ENCODE measurements around the gene NEK8.
A peak's percentile ranks its signal among the peaks of the same experiment; 100 is the strongest.

NEK8 gene

DNA sequence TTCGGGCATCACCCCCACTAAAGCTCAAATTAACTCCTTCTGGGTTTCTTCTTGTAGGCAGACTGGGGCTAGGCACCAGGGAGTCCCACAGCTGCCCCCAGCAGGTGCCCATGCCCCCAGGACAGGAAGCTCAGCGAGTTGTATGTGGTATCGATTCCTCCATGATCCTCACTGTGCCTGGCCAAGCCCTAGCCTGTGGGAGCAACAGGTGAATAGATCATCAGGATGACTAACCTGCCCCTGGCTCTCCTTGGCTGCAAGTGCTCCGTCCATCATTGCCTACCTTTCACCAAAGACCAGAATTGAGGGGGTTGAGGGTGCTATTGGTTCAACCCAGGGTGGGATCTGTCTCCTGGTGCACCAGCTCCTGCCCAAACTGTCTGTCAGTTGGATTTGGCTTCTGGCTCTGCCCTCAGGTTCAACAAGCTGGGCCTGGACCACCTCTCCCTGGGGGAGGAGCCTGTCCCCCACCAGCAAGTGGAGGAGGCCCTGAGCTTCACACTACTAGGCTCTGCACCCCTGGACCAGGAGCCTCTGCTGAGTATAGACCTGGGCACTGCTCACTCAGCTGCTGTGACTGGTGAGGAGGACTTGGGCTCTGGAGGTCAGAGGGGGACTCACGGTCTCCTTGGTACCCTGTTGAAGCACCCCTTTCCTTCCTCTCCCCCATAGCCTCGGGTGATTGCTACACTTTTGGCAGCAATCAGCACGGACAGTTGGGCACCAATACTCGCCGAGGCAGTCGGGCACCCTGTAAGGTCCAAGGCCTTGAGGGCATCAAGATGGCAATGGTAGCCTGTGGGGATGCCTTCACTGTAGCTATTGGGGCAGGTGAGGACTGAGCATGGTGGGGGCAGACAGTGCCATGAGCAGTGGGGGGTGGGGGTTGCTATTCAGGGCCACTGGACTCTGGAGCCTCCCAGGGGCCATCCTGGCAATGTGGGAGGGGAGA is 12.1 kb downstream of the NEK8 start:
- peak overlapping the region in 4 of 21 experiments; percentile 25 to 98 (median 50) for H3K27ac ChIP-seq
- H3K4me3 ChIP-seq = no peak overlapping the region

- Histone ChIP-seq H3K27ac (peak overlapping the region in 6 of 21 experiments; percentile 9 to 98 (median 88)), H3K4me3 (no peak overlapping the region)
Observed at GRCh38 chr17:28741358-28742349, 13.1 kb downstream of the NEK8 start.

- peak within 1 kb of the TSS; percentile 75 to 98 (median 93) for H3K27ac ChIP-seq
- H3K4me3 ChIP-seq = peak within 1 kb of the TSS; percentile 45 to 84 (median 72)
Observed at GRCh38 chr17:28743243-28744103, 14.9 kb downstream of the NEK8 start, which contains the start of gene TRAF4. TRAF4 (plus strand) TSS chr17:28744011; CDS start chr17:28744113, 102 bp downstream.

GRCh38 chr17:28744104-28744971 is 15.8 kb downstream of the NEK8 start:
- peak overlapping the region; percentile 45 to 84 (median 72) for H3K4me3 ChIP-seq
- peak overlapping the region; percentile 75 to 98 (median 93) for H3K27ac ChIP-seq

DNA sequence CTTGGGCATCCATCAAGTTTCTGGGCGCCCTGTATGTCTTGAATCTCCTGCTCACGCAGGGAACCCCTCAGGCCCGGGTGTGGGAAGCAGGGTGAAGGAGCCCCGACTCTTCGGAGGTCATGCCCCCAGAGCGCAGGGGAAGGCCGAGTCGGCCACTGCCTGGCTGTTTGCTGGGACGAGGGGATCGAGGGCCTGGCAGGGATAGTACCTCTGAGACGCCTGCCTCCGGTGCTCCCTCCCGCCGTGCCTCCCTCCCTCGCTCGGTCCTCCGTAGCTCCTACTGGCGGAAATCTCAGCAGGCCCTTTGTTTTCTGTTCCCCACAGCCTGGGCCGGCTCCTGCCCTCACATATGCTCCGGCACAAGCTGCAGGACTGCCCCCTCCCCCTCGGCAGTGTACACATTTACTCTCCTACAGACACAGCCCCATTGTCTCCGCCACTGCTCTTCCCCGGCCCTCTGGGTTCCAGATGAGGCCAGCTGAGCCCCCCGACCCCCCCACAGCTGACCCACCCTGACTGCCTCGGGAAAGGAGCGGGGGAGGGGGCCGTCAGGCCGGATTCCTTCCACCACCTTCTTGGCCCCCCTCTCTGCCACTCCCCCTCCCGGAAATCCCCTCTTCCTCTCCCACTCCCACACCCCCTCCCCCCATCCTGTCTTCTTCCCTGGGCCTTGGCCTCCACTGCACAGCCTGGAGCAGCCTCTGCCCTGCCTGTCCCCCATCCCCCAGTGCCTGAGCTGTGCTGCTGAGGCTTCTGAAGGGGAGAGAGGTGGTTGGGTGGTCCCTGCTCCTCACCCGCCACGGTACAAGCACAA is 16.6 kb downstream of the NEK8 start:
- peak overlapping the region; percentile 75 to 98 (median 93) for H3K27ac ChIP-seq
- peak overlapping the region; percentile 45 to 84 (median 72) for H3K4me3 ChIP-seq

- H3K4me3 ChIP-seq = peak overlapping the region; percentile 45 to 84 (median 72)
- H3K27ac ChIP-seq = peak overlapping the region in 20 of 21 experiments; percentile 75 to 98 (median 93)
Observed at GRCh38 chr17:28745786-28746411, 17.3 kb downstream of the NEK8 start.

- H3K4me3 ChIP-seq = peak overlapping the region in 3 of 7 experiments; percentile 58 to 82 (median 66)
- peak overlapping the region in 16 of 21 experiments; percentile 8 to 98 (median 93) for H3K27ac ChIP-seq
Observed at GRCh38 chr17:28746611-28747050, 18.0 kb downstream of the NEK8 start.

GRCh38 chr17:28747051-28747691 is 18.6 kb downstream of the NEK8 start:
- H3K4me3 ChIP-seq = peak overlapping the region in 1 of 7 experiments; percentile 58

GRCh38 chr17:28747801-28748750 is 19.5 kb downstream of the NEK8 start:
- no peak overlapping the region for H3K4me3 ChIP-seq
- peak overlapping the region in 8 of 21 experiments; percentile 0 to 98 (median 52) for H3K27ac ChIP-seq

More at GRCh38 chr17:28747051-28747691, 18.6 kb downstream of the NEK8 start:
- H3K27ac ChIP-seq = peak overlapping the region in 15 of 21 experiments; percentile 8 to 98 (median 93)

- H3K4me3 ChIP-seq = no peak overlapping the region
- H3K27ac ChIP-seq = peak overlapping the region in 5 of 21 experiments; percentile 8 to 64 (median 23)
Observed at GRCh38 chr17:28748852-28749515, 20.4 kb downstream of the NEK8 start.

DNA sequence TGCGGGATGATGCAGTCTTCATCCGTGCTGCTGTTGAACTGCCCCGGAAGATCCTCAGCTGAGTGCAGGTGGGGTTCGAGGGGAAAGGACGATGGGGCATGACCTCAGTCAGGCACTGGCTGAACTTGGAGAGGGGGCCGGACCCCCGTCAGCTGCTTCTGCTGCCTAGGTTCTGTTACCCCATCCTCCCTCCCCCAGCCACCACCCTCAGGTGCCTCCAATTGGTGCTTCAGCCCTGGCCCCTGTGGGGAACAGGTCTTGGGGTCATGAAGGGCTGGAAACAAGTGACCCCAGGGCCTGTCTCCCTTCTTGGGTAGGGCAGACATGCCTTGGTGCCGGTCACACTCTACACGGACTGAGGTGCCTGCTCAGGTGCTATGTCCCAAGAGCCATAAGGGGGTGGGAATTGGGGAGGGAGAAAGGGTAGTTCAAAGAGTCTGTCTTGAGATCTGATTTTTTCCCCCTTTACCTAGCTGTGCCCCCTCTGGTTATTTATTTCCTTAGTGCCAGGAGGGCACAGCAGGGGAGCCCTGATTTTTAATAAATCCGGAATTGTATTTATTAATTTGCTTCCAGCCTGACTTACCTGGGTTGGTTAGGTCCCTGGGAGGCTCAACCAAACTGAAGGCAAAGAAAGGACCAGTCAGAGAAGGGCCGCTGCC is 21.1 kb downstream of the NEK8 start:
- no peak overlapping the region for H3K4me3 ChIP-seq
- H3K27ac ChIP-seq = peak overlapping the region in 4 of 21 experiments; percentile 13 to 64 (median 30)

DNA sequence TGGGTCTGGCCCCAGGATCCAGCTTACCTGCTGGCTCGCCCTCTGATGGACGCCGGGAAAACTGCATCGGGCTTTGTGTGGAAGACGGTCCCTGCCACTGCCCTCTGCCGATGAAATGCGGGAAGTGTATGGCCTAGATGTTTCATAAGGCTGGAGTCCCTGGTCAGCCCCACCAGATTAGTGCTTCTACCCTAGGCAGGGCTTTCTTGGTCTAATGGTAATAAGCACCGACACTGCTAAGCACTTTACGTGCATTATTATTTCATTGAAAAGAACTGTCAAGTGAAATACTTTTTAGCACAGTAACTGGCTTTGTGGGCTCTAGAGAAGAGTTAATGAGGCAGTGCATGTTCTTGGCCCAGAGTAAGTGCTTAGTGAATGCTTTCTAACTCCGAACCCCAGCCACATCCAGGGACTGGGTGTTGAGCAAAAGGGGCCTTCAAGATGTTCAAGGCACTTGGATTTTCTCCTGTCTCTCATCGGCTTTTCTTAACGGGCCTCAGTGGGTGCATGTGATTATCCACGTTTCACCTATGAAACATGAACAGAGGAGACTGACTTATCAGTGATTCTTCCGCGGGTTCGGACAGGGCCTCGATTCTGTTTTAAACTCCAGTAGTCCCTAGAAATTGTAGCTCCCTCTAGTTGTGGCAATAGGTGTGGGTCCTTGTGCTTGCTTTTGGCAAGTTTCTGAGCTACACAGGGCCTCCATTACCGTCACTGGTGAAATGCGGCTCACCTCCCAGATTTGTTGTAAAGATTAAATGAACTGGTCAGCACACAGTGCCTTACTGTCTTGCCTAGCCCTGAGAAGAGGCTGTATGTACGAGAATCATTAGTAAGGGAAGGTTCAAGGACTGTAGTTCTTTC is 21.8 kb downstream of the NEK8 start:
- Histone ChIP-seq H3K4me3 (no peak overlapping the region), H3K27ac (peak overlapping the region in 3 of 21 experiments; percentile 27 to 64 (median 35))

All from skin epidermis (tissue), 12 donors.